HG02943 (cell line): ENCODE results near the gene STX19.

Source experiments
- ATAC-seq: cut with Tn5 transposase; IDR thresholded peaks from one replicate; pipeline ENCODE4 v1.9.1; 2021; ENCODE audit warnings: mild to moderate bottlenecking, low read depth, moderate library complexity; ENCODE audit not compliant: unreplicated experiment

The STX19 gene

GRCh38 chr3:94043285-94043684, 14.9 kb upstream of the STX19 start:
- no peak for ATAC-seq

- ATAC-seq = peak; percentile 65
Observed at GRCh38 chr3:94036909-94037507, 8.6 kb upstream of the STX19 start.

GRCh38 chr3:94026623-94027022, 1.8 kb downstream of the STX19 start:
- no peak for ATAC-seq

- ATAC-seq = no peak
Observed at GRCh38 chr3:94024385-94024784, 4.0 kb downstream of the STX19 start.

- ATAC-seq = no peak
Observed at GRCh38 chr3:94020293-94020692, 8.1 kb downstream of the STX19 start.

- ATAC-seq = no peak
Observed at GRCh38 chr3:94019659-94020058, 8.7 kb downstream of the STX19 start.

GRCh38 chr3:94015025-94015424, 13.4 kb downstream of the STX19 start:
- ATAC-seq = no peak

GRCh38 chr3:94012185-94012584, 16.2 kb downstream of the STX19 start:
- no peak for ATAC-seq

GRCh38 chr3:94011233-94011711, 17.1 kb downstream of the STX19 start:
- ATAC-seq = no peak

GRCh38 chr3:94009608-94010007, 18.8 kb downstream of the STX19 start:
- no peak for ATAC-seq

GRCh38 chr3:94008253-94008652, 20.1 kb downstream of the STX19 start:
- no peak for ATAC-seq

GRCh38 chr3:94004301-94004910, 24.0 kb downstream of the STX19 start:
- ATAC-seq = peak; percentile 83

GRCh38 chr3:94001827-94002495, 26.4 kb downstream of the STX19 start:
- no peak for ATAC-seq

GRCh38 chr3:94001191-94001590, 27.2 kb downstream of the STX19 start:
- ATAC-seq = no peak

- no peak for ATAC-seq
Observed at GRCh38 chr3:93994056-93994455, 34.3 kb downstream of the STX19 start.

- no peak for ATAC-seq
Observed at GRCh38 chr3:93992207-93992606, 36.2 kb downstream of the STX19 start.

- no peak for ATAC-seq
Observed at GRCh38 chr3:93991631-93992030, 36.8 kb downstream of the STX19 start.

GRCh38 chr3:93989241-93989640, 39.2 kb downstream of the STX19 start:
- no peak for ATAC-seq

- ATAC-seq = no peak
Observed at GRCh38 chr3:93988764-93989163, 39.6 kb downstream of the STX19 start.

- ATAC-seq = no peak
Observed at GRCh38 chr3:93988283-93988682, 40.1 kb downstream of the STX19 start.

- no peak for ATAC-seq
Observed at GRCh38 chr3:93984618-93985017, 43.8 kb downstream of the STX19 start.

- no peak for ATAC-seq
Observed at GRCh38 chr3:93983408-93983807, 45.0 kb downstream of the STX19 start.
